Measurements from ENCODE around the gene FOXB2. TPM values are rescaled to one million over a fixed set of nuclear protein-coding genes. Genes with fewer than 3 reads are reported as not detected.

Gene FOXB2
- total and polyA plus RNA-seq, 7 donors, result 0.18 TPM; not detected in 6

DNA sequence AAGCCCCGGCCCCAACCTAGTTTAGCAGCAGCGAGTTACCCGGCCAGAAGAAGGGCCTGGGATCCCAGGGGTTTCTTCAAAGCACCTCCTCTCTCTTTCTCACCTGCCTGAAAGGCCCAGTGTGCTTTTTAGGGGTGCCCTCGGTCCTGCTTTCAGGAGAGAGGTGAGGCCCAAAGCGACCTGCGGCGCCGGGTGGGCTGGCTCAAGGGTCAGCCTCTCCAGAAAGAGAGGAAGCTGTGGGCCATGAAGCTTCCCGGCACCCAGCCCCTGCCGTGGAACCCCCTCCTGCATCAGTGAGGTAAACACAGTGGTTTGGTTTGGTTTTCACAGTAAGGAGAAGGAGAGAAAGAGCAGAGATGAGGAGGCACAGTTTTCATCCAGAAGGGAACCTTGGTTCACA, 4.3 kb downstream of the FOXB2 start:
- no peak for ATAC-seq
- 63 to 70% (median 65%) methylated on average over 10 of the region's 10 CpGs for WGBS, 3 donors
- Histone ChIP-seq H3K4me1 (peaks cover 12% of the 10 kb centered on the region), H3K4me3 (no peak overlapping the region), H3K27me3 (ENCODE audit: insufficient read depth in 3 of 3, low read length in 2 of 3) (peaks cover 8 to 82% (median 39%) of the 10 kb centered on the region in 3 donors), H3K27ac (no peak overlapping the region), H3K36me3 (ENCODE audit: insufficient read depth in 1 of 2, low read depth in 1 of 2) (no peaks in the 10 kb centered on the region), H3K9me3 (no peaks in the 10 kb centered on the region)
- no peak for DNase-seq
- intact Hi-C loops (cut with DNase I), result no loop called here
- TF ChIP-seq, protein P1, sequence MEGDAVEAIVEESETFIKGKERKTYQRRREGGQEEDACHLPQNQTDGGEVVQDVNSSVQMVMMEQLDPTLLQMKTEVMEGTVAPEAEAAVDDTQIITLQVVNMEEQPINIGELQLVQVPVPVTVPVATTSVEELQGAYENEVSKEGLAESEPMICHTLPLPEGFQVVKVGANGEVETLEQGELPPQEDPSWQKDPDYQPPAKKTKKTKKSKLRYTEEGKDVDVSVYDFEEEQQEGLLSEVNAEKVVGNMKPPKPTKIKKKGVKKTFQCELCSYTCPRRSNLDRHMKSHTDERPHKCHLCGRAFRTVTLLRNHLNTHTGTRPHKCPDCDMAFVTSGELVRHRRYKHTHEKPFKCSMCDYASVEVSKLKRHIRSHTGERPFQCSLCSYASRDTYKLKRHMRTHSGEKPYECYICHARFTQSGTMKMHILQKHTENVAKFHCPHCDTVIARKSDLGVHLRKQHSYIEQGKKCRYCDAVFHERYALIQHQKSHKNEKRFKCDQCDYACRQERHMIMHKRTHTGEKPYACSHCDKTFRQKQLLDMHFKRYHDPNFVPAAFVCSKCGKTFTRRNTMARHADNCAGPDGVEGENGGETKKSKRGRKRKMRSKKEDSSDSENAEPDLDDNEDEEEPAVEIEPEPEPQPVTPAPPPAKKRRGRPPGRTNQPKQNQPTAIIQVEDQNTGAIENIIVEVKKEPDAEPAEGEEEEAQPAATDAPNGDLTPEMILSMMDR (IDR thresholded peaks at IDR 0.05), result no peak

DNA sequence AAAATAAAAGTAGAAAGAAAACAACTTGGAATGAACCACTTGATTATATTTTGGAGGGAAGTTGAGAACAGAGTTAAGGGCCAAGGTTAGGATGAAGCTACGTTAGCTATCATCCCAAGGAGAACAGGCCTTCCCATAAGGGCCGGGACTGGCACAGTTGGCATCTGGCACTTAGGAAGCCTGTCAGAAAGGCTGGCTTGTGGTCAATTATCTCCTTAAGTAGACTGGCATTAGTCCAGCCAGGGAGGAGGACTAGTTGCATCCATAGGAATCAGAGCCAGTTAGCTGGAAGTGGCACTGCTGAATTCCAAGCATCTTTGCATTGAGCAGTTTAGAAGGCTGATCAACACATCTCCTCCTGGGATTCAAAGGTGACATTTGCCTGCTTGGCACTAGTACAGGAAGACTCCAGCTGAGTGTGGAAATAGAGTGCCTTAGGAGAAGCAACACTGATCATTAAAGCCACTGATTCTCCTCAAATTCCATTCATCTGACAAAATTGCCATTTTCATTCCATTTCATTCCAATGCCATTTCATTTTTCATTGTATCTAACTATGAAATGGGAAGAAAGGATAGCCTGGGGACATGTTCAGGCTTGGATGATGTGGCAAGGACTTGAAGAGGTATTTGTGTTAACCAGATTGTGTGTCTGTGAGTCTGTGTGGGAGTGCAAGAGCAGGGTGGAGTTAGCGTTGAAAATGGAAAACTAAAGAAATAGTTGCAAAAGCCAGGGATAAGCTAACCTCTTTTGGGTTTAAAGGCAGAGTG, 5.5 kb downstream of the FOXB2 start:
- H3K9me3 ChIP-seq, result no peaks in the 10 kb centered on the region
- TF ChIP-seq, protein P1 (IDR thresholded peaks at IDR 0.05), result no peak
- DNase-seq, result no peak
- H3K27me3 ChIP-seq (ENCODE audit: insufficient read depth in 3 of 3, low read length in 2 of 3), result peaks cover 10 to 71% (median 28%) of the 10 kb centered on the region in 3 donors
- intact Hi-C loops (cut with DNase I), result no loop called here
- no peak overlapping the region for H3K4me3 ChIP-seq
- H3K4me1 ChIP-seq, result peaks cover 9% of the 10 kb centered on the region
- no peak for ATAC-seq
- 63 to 84% (median 73%) methylated on average over 3 of the region's 3 CpGs for WGBS, 3 donors
- no peak overlapping the region for H3K27ac ChIP-seq
- H3K36me3 ChIP-seq (ENCODE audit: insufficient read depth in 1 of 2, low read depth in 1 of 2), result no peaks in the 10 kb centered on the region

DNA sequence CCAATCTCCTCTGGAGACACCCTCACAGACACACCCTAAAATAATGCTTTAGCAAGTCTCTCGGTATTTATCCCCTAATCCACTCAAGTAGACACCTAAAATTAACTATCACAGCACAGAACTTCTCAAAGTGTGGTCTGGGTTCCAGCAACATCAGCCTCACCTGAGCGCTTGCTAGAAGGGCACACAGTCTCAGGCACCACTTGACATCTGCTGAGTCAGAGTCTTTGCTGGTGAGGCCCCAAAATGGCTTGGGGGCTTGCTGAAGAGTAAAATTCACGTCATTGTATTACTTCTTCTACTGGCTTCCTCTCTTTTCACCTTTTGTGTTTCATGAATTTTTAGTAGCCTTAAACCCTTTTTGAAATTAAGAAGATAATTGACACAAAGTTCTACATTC, 9.0 kb downstream of the FOXB2 start:
- no peak for DNase-seq
- ATAC-seq, result no peak
- peaks cover 7 to 36% (median 11%) of the 10 kb centered on the region in 3 donors for H3K27me3 ChIP-seq (ENCODE audit: insufficient read depth in 3 of 3, low read length in 2 of 3)
- intact Hi-C loops (cut with DNase I), result no loop called here
- no peaks in the 10 kb centered on the region for H3K36me3 ChIP-seq (ENCODE audit: insufficient read depth in 1 of 2, low read depth in 1 of 2)
- WGBS, 3 donors, result 48 to 57% (median 56%) methylated on average over 3 of the region's 3 CpGs
- H3K9me3 ChIP-seq, result no peaks in the 10 kb centered on the region
- H3K4me3 ChIP-seq, result no peak overlapping the region
- TF ChIP-seq, protein P1 (IDR thresholded peaks at IDR 0.05), result no peak
- no peaks in the 10 kb centered on the region for H3K4me1 ChIP-seq
- H3K27ac ChIP-seq, result no peak overlapping the region

DNA sequence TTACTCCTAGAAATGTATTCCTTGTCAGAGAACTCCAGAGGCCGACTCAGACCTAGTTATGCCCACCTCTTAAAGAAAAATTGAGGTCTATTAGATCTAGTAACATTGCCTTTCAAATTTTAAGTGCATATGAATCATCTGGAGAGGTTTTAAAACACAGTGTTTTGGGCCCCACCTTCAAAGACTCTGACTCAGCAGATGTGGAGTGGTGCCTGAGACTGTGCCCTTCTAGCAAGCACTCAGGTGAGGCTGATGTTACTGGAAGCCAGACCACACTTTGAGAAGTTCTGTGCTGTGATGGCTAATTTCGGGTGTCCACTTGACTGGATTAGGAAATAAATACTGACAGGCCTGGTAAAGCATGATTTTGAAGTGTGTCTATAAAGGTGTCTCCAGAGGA, 10.6 kb downstream of the FOXB2 start:
- Histone ChIP-seq H3K4me3 (no peak overlapping the region), H3K27me3 (ENCODE audit: insufficient read depth in 3 of 3, low read length in 2 of 3) (peaks cover 0 to 26% (median 11%) of the 10 kb centered on the region in 3 donors), H3K27ac (no peak overlapping the region), H3K4me1 (no peaks in the 10 kb centered on the region), H3K36me3 (ENCODE audit: insufficient read depth in 1 of 2, low read depth in 1 of 2) (no peaks in the 10 kb centered on the region), H3K9me3 (no peaks in the 10 kb centered on the region)
- TF ChIP-seq, protein P1 (IDR thresholded peaks at IDR 0.05), result no peak
- ATAC-seq (no peak), DNase-seq (no peak)
- intact Hi-C loops (cut with DNase I), result no loop called here
- 70 to 83% (median 78%) methylated on average over 2 of the region's 2 CpGs for WGBS, 3 donors
